ENCODE measurements around the gene ITFG1. TPM values are rescaled to one million over a fixed set of nuclear protein-coding genes. Genes with fewer than 3 reads are reported as not detected.

The ITFG1 gene
- total and polyA plus RNA-seq, 2 donors from 2014 or later = 63.7 to 69.7 TPM

DNA sequence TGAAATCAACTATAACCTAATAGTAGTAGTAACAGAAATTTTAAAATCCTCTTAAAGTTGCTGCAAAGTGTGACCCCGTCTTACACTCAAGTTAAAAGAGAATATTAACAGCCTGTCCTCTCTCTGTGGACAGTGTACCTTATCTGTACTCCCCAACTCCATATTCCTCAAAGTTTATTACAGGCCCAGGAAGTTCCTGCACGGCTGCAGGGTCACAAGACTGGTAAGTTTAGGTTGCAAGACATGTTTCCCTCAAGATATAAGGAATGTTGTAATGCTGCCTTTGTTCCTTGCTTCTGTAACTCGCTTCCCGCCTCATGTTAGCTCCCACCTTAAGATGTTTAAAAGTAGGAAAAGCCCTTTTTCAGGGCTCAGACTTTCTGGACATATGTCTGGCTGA lies 72.2 kb downstream of the ITFG1 start:
- no peak overlapping the region for H3K4me3 ChIP-seq (ENCODE audit: low read length in 3 of 3)
- H3K4me1 ChIP-seq (ENCODE audit: control insufficient read depth in 2 of 3, insufficient read depth in 2 of 3, low read depth in 1 of 3, low read length in 3 of 3) = no peaks in the 10 kb centered on the region
- no peak for DNase-seq
- no peak for FAIRE-seq
- no peak overlapping the region for H3K27ac ChIP-seq (ENCODE audit: low read depth in 2 of 2, low read length in 2 of 2)
- TF ChIP-seq, protein P1, sequence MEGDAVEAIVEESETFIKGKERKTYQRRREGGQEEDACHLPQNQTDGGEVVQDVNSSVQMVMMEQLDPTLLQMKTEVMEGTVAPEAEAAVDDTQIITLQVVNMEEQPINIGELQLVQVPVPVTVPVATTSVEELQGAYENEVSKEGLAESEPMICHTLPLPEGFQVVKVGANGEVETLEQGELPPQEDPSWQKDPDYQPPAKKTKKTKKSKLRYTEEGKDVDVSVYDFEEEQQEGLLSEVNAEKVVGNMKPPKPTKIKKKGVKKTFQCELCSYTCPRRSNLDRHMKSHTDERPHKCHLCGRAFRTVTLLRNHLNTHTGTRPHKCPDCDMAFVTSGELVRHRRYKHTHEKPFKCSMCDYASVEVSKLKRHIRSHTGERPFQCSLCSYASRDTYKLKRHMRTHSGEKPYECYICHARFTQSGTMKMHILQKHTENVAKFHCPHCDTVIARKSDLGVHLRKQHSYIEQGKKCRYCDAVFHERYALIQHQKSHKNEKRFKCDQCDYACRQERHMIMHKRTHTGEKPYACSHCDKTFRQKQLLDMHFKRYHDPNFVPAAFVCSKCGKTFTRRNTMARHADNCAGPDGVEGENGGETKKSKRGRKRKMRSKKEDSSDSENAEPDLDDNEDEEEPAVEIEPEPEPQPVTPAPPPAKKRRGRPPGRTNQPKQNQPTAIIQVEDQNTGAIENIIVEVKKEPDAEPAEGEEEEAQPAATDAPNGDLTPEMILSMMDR (IDR thresholded peaks at IDR 0.05; ENCODE audit: borderline replicate concordance, extremely low read depth, insufficient read depth) = no peak
- no peaks in the 10 kb centered on the region for H3K27me3 ChIP-seq (ENCODE audit: control insufficient read depth, insufficient read depth, low read length)
- H3K9ac ChIP-seq (ENCODE audit: low read length in 3 of 3) = no peak overlapping the region
- H3K36me3 ChIP-seq (ENCODE audit: control insufficient read depth in 2 of 3, insufficient read depth in 3 of 3, low read length in 3 of 3) = no peaks in the 10 kb centered on the region
- intact Hi-C loops (cut with DNase I) = no loop called here
- H3K9me3 ChIP-seq (ENCODE audit: control insufficient read depth in 2 of 3, insufficient read depth in 1 of 3, low read length in 3 of 3) = no peaks in the 10 kb centered on the region

DNA sequence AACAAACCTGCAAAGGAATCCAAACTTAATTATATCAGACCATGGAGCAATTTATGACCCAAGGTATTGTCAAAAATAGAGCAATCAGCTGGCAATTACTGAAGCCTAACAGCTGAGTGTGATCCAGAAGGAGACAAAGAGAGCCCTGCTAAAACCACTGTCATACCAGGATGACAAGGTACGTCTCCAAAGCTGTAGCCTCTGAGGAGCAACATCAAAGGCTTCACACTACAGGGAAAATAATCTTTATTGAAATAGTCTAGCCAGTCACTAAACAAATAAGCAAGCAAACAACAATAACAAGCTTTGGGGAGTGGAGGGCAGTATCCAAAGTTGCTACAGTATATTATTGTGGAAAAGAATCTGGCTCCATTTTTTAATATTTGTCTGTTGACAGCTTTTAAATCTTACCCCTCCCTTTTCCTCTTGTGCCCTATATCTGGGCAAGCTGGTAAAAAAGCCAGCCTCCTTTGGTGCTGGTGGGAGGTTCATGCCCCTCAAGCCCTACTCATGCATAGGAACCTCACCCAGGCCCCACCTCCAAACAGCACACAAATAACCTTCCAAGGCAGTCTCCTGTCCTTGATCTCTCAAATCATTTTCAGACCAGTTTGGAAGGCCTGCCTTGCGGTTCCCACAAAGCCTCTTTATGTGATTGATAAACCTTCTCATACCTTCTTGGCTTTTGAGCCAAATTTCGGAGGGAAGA lies 73.7 kb downstream of the ITFG1 start:
- no peak overlapping the region for H3K9ac ChIP-seq (ENCODE audit: low read length in 3 of 3)
- no peak overlapping the region for H3K4me3 ChIP-seq (ENCODE audit: low read length in 3 of 3)
- H3K9me3 ChIP-seq (ENCODE audit: control insufficient read depth in 2 of 3, insufficient read depth in 1 of 3, low read length in 3 of 3) = no peaks in the 10 kb centered on the region
- TF ChIP-seq, protein P1 (IDR thresholded peaks at IDR 0.05; ENCODE audit: borderline replicate concordance, extremely low read depth, insufficient read depth) = no peak
- no peak overlapping the region for H3K27ac ChIP-seq (ENCODE audit: low read depth in 2 of 2, low read length in 2 of 2)
- intact Hi-C loops (cut with DNase I) = no loop called here
- H3K27me3 ChIP-seq (ENCODE audit: control insufficient read depth, insufficient read depth, low read length) = no peaks in the 10 kb centered on the region
- DNase-seq (no peak), FAIRE-seq (no peak)
- H3K36me3 ChIP-seq (ENCODE audit: control insufficient read depth in 2 of 3, insufficient read depth in 3 of 3, low read length in 3 of 3) = no peaks in the 10 kb centered on the region
- H3K4me1 ChIP-seq (ENCODE audit: control insufficient read depth in 2 of 3, insufficient read depth in 2 of 3, low read depth in 1 of 3, low read length in 3 of 3) = no peaks in the 10 kb centered on the region

DNA sequence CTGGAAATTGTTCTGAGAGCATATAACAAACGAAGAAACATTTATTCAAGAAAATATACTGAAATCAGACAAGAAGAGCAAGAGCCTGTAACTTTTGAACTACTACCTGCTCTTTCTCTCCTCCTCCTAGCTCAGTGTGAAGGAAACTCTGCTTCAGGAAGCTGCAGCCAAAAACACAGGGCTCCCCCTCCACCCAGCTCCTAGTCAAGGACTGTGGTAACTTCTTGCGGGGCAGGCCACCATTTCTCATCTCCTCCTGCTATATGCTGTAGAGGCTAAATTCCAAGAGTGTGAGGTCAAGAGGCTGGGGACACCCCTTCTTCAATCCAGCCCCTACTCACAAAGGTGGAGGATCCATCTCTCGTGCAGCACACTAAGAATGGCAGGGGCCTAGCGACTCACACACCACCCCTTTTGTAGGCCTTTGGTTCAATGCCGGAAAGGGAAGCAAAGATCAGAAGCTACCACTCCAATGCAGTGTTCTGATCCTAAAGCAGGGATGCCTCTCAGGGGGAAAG lies 74.6 kb downstream of the ITFG1 start:
- Histone ChIP-seq H3K36me3 (ENCODE audit: control insufficient read depth in 2 of 3, insufficient read depth in 3 of 3, low read length in 3 of 3) (no peaks in the 10 kb centered on the region), H3K27ac (ENCODE audit: low read depth in 2 of 2, low read length in 2 of 2) (no peak overlapping the region), H3K4me3 (ENCODE audit: low read length in 3 of 3) (no peak overlapping the region), H3K9ac (ENCODE audit: low read length in 3 of 3) (no peak overlapping the region), H3K4me1 (ENCODE audit: control insufficient read depth in 2 of 3, insufficient read depth in 2 of 3, low read depth in 1 of 3, low read length in 3 of 3) (no peaks in the 10 kb centered on the region), H3K27me3 (ENCODE audit: control insufficient read depth, insufficient read depth, low read length) (no peaks in the 10 kb centered on the region), H3K9me3 (ENCODE audit: control insufficient read depth in 2 of 3, insufficient read depth in 1 of 3, low read length in 3 of 3) (no peaks in the 10 kb centered on the region)
- FAIRE-seq (no peak), DNase-seq (no peak)
- intact Hi-C loops (cut with DNase I) = no loop called here
- TF ChIP-seq, protein P1 (IDR thresholded peaks at IDR 0.05; ENCODE audit: borderline replicate concordance, extremely low read depth, insufficient read depth) = no peak

All from kidney (tissue), 14 donors.